ENCODE data around the gene E4F1. TPM values are rescaled to one million over a fixed set of nuclear protein-coding genes. Genes with fewer than 3 reads are reported as not detected.
"Not testable (repeated sequence)": the region's sequence is repeated elsewhere in the genome, so short reads cannot be mapped to it uniquely, and the experiment has no call there.

Gene E4F1
- total RNA-seq, 4 donors from 2014 or later, result 18.3 to 39.6 (median 25.7) TPM

DNA sequence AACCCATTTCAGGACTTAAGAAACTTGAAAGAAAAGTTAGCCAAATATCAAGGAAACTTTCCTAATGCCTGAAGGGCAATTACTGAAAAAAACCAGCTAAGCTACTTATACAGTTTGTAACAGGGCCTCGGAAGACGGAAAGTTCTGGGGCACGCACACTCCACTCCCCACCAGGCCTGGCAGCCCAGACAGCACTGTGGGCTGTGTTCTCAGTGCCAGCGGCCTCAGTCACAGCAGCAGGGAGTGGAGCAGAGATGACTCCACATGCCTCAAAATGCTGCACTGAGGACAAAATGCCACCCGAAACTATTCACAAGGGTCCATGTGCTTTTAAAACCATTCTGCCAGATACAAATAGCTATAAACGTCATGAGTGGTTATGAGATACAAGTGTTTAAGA lies 34.3 kb downstream of the E4F1 start:
- no peak for ATAC-seq (ENCODE audit: low FRiP score)
- TF ChIP-seq, protein P1, sequence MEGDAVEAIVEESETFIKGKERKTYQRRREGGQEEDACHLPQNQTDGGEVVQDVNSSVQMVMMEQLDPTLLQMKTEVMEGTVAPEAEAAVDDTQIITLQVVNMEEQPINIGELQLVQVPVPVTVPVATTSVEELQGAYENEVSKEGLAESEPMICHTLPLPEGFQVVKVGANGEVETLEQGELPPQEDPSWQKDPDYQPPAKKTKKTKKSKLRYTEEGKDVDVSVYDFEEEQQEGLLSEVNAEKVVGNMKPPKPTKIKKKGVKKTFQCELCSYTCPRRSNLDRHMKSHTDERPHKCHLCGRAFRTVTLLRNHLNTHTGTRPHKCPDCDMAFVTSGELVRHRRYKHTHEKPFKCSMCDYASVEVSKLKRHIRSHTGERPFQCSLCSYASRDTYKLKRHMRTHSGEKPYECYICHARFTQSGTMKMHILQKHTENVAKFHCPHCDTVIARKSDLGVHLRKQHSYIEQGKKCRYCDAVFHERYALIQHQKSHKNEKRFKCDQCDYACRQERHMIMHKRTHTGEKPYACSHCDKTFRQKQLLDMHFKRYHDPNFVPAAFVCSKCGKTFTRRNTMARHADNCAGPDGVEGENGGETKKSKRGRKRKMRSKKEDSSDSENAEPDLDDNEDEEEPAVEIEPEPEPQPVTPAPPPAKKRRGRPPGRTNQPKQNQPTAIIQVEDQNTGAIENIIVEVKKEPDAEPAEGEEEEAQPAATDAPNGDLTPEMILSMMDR (IDR thresholded peaks at IDR 0.05), result no peak

DNA sequence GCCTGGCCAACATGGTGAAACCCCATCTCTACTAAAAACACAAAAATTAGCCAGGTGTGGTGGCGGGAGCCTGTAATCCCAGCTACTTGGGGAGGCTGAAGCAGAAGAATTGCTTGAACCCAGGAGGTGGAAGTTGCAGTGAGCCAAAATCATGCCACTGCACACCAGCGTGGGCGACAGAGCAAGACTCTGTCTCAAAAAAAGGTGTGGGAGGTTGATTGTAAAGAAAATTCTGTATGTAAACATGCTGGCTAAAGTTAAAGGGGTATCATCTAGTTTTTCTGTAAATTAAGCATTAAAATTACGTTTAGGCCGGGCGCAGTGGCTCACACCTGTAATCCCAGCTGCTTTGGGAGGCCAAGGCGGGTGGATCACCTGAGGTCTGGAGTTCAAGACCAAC lies 35.1 kb downstream of the E4F1 start:
- not testable (repeated sequence) for DNase-seq (ENCODE audit: low spot score)

More for the DNA sequence above, 34.3 kb downstream of the E4F1 start:
- no peak for DNase-seq (ENCODE audit: low spot score)

DNA sequence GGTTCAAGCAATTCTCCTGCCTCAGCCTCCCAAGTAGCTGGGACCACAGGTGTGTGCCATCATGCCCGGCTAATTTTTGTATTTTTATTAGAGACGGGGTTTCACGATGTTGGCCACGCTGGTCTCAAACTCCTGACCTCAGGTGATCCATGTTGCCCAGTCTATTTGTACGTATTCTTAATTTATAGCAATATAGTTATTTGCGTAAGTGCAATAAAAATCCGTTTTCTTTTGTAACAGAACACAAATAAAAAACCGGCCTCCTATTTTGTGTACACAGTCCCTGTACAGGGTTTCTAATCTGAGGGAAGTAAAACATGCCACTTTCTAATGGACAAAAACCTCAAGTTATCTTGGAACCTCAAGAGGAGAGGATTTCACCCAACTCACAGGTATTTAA lies 36.9 kb downstream of the E4F1 start:
- ATAC-seq (ENCODE audit: low FRiP score) (no peak), DNase-seq (ENCODE audit: low spot score) (no peak)
- TF ChIP-seq, protein P1 (IDR thresholded peaks at IDR 0.05), result no peak

More for the DNA sequence above, 35.1 kb downstream of the E4F1 start:
- not testable (repeated sequence) for ATAC-seq (ENCODE audit: low FRiP score)

DNA sequence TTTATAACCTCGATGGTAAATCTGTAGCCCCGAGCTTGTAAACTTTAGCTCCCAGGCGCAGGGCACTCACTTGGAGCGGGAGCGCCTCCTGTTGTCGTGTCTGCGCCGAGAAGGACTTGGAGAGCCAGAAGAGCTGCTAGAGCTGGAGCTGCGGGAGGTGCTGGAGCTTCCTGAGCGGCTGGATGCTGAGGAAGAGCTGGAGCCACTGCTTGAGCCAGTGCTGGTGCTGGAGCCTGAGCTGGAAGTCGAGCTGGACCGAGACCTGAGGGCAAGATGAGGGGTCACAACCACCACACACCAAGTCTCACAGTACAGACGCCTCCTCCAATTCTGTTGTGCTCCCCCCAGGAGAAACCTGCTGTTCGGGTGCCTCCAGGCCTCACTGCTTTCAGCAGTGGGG lies 39.6 kb downstream of the E4F1 start:
- not testable (repeated sequence) for ATAC-seq (ENCODE audit: low FRiP score); DNase-seq (ENCODE audit: low spot score)

DNA sequence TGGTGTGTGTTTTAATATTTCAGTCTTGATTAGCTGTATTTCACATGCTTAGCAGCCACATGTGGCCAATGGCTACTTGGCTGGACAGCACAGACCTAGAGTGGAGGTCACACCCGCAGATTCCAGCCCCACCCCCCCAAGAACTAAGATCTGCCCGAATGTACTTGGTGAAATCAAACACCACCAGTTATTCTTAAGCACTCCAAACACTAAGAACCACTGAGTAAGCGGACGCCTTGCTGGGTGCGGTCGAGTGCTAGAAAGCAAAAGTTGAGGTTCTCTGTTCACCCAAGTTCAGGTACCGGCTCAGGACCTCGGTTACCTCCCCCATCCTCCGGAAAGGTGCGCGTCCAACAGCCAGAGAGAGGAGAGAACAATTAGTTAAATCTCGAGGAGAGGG lies 43.5 kb downstream of the E4F1 start:
- DNase-seq (ENCODE audit: low spot score); ATAC-seq (ENCODE audit: low FRiP score): not testable (repeated sequence)

DNA sequence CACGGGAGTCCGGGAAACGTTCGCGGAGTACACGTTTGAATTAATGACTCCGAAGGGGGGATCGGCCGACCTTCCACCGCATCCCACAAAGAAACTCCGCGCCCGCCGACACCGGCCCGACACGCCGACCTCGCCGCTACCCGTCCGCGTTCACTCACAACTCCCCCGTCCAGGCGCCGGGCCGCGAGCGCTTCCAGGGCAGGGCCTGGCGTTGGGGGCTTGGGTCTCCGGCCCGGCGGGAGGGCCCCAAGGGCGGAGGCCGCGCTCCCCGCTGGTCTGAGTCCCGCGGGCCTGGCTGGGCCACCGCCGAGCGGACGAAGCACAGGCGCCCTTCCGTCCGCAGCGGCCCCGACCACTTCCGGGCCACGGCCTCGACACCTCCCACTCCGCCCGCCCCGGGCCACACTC lies 44.1 kb downstream of the E4F1 start:
- ATAC-seq (ENCODE audit: low FRiP score), result peak; percentile 72
- DNase-seq (ENCODE audit: low spot score), result not testable (repeated sequence)

DNA sequence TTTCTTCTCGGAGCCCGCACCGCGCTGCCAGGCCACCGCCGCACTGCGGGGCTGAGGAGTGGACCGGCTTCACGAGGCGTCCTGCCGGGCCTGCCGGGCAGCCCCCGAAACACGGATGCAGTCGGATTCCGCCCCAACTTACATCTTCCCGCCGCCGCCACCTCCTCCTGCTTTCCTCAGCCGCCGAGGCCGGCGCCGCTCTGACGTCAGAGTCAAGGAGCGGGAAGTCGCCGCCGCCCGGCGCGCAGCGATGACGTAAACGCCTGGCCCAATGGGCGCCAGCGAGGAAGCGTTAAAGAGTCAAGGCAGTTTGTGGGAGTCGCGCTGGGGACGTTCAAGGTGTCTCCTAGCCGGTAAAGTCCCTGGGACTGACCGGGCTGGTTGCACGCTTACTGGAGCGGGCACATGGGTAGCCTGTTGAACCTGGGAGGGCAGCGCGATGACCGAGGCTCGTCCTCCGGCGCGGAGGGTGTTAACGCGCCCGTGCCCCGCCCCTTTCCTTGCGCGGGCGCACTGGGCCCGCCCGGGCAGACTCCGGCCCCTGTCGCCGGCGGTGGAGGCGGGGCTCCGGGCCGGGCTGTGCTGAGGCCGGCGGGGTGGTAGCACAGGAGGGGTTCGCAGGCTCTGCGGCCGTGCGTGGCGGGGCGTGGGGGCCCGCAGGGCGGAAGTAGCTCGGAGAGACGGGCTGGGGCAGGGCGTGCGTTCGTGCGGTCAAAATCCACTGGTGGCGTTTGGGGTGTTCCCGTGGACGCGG lies 44.7 kb downstream of the E4F1 start, which contains the start of gene RNPS1:
Gene RNPS1, minus strand, starts transcription at position 214 of the 754 bp plus-strand sequence. CDS start 3,483 bp downstream, outside the sequence.
- ATAC-seq (ENCODE audit: low FRiP score) (peak; percentile 96), DNase-seq (ENCODE audit: low spot score) (peak; percentile 88)
- TF ChIP-seq, protein P1 (IDR thresholded peaks at IDR 0.05), result no peak

DNA sequence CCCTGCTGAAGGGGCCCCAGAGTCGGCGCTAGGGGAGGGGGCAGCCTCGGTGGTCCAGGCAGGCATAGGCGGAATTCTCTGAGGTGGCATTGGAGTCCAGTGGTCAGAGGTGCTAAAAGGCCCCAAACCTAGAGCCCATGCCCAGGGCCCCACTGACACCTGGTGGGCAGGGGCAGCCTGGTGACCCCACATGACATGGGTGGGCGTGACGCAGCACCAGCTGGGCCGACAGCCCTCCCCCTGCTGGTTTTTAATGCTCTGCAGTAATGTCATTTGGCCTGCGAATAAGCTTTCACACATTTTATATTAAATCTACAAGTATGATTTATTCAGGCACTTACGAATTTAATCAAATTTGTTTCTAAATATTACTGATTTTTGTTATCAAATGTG lies 46.7 kb downstream of the E4F1 start:
- DNase-seq (ENCODE audit: low spot score) (no peak), ATAC-seq (ENCODE audit: low FRiP score) (no peak)
- TF ChIP-seq, protein P1 (IDR thresholded peaks at IDR 0.05), result no peak

DNA sequence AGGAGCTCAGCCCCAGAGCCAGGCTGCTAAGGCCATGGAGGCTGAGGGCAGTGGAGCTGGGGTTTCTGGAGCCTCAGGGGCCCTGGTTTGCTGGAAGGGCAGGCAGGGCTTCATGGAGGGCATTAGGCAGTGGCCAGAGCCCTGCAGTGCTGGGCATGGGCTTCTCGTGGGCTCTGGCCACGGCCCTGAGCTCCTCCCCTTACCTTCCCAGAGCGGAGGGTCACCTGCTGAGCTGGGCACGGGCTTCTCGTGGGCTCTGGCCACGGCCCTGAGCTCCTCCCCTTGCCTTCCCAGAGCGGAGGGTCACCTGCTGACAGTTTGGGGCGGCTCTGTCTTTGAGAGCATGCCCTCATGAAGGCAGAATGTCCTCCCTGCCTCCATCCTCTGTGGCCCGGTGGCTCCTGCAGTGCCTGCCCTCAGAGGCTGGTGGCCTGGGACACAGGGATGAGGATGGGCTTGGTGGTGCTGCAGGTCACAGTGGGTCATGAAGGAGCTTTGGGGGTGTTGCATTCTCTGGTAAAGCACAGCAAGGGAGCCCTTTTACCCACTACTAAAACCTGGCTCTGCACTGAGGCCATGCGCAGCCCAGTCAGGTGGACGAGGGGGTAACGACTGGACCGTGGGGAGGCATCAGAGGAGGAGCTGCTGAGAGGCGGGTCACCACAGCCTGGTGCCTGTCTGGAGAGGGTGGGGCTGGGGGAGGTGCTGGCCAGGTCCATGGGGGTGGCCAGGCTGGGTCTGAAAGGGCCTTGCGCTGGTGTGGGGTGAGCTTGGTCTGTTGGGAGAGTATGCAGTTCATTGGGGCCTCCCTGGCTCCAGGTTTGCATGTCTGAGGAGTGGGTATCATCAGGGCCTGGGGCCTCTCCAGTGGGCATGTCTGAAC lies 47.4 kb downstream of the E4F1 start:
- DNase-seq (ENCODE audit: low spot score) (no peak), ATAC-seq (ENCODE audit: low FRiP score) (no peak)
- TF ChIP-seq, protein P1 (IDR thresholded peaks at IDR 0.05), result no peak
